Subcutaneous adipose tissue (tissue), 4 donors: ENCODE data around the gene AGRP. TPM values are rescaled to one million over a fixed set of nuclear protein-coding genes. Genes with fewer than 3 reads are reported as not detected.

Source experiments
- CTCF ChIP-seq: fragments of 450-650 bp; IDR thresholded peaks from one replicate; pipeline ENCODE4 v1.5.1; 2016; ENCODE audit warnings: low read depth, mild to moderate bottlenecking, control low read depth, antibody characterized with exemption, moderate library complexity
- total RNA-seq, 4 donors: library from RNA; depleted of rRNA; stranded (reverse); fragments of >200 nt; gene quantifications; one replicate each; pipeline ENCODE4 v1.1.0, GENCODE V29; 2016

Gene AGRP
- total RNA-seq, 4 donors from 2014 or later, result not detected

GRCh38 chr16:67433131-67433719, 50.1 kb downstream of the AGRP start:
- no peak for TF ChIP-seq CTCF

Other genes starting within 250 kb of the AGRP start
- gene FHOD1, start 236.1 kb downstream of the AGRP start, total RNA-seq, result 10 to 100 TPM; 10.3 to 83.3 (median 20.9) TPM
- gene SLC9A5, start 234.6 kb downstream of the AGRP start, total RNA-seq, result 1 to 10 TPM in 3 of 4 donors, not detected in 1; 1.0 to 2.3 (median 1.3) TPM
- 10 to 100 TPM in 2 of 4 donors, 1 to 10 TPM in 2; 2.4 to 13.2 (median 10.2) TPM for gene PLEKHG4, start 204.0 kb downstream of the AGRP start, total RNA-seq
- gene KCTD19, start 156.8 kb downstream of the AGRP start, total RNA-seq, result under 1 TPM in 1 of 4 donors, not detected in 3; under 0.01 TPM
- gene LRRC36, start 156.7 kb downstream of the AGRP start, total RNA-seq, result under 1 TPM in 1 of 4 donors, not detected in 3; 0.17 TPM
- gene TPPP3, start 90.0 kb downstream of the AGRP start, total RNA-seq, result 1 to 10 TPM; 2.0 to 5.9 (median 2.6) TPM
- 10 to 100 TPM in 3 of 4 donors, 1 to 10 TPM in 1; 8.6 to 13.0 (median 11.4) TPM for gene ZDHHC1, start 67.1 kb downstream of the AGRP start, total RNA-seq
- 1 to 10 TPM in 1 of 4 donors, under 1 TPM in 2, not detected in 1; 0.22 to 1.3 (median 0.51) TPM for gene HSD11B2, start 52.4 kb downstream of the AGRP start, total RNA-seq
- 100 to 1,000 TPM in 1 of 4 donors, 10 to 100 TPM in 3; 66.4 to 169 (median 82.9) TPM for gene ATP6V0D1, start 2.4 kb downstream of the AGRP start, total RNA-seq
- 10 to 100 TPM; 34.8 to 60.2 (median 46.7) TPM for gene RIPOR1, start 45.3 kb upstream of the AGRP start, total RNA-seq
- gene CTCF, start 79.0 kb upstream of the AGRP start, total RNA-seq, result 10 to 100 TPM; 22.9 to 43.7 (median 29.3) TPM
- 1 to 10 TPM in 1 of 4 donors, under 1 TPM in 2, not detected in 1; 0.38 to 2.0 (median 0.44) TPM for gene CARMIL2, start 161.6 kb upstream of the AGRP start, total RNA-seq
- gene ACD, start 176.7 kb upstream of the AGRP start, total RNA-seq, result 10 to 100 TPM in 3 of 4 donors, 1 to 10 TPM in 1; 8.0 to 19.2 (median 14.9) TPM
- 1 to 10 TPM; 2.8 to 5.4 (median 4.8) TPM for gene PARD6A, start 177.4 kb upstream of the AGRP start, total RNA-seq
- 10 to 100 TPM in 3 of 4 donors, 1 to 10 TPM in 1; 6.2 to 17.6 (median 16.0) TPM for gene ENKD1, start 183.2 kb upstream of the AGRP start, total RNA-seq
- 10 to 100 TPM in 2 of 4 donors, 1 to 10 TPM in 1, under 1 TPM in 1; 0.98 to 14.5 (median 10.7) TPM for gene C16orf86, start 183.3 kb upstream of the AGRP start, total RNA-seq
- 10 to 100 TPM in 3 of 4 donors, 1 to 10 TPM in 1; 9.1 to 21.1 (median 13.6) TPM for gene GFOD2, start 235.8 kb upstream of the AGRP start, total RNA-seq